H4 (cell line): ENCODE measurements around the gene CBX5. TPM values are rescaled to one million over a fixed set of nuclear protein-coding genes. Genes with fewer than 3 reads are reported as not detected.
A peak's percentile ranks its signal among the peaks of the same experiment; 100 is the strongest.
"Not testable (repeated sequence)": the region's sequence is repeated elsewhere in the genome, so short reads cannot be mapped to it uniquely, and the experiment has no call there.

Experiments used
- DNase-seq: peaks from one replicate; pipeline ENCODE4 v3.0.0-alpha.2; 2015; ENCODE audit warnings: low spot score
- total RNA-seq: library from RNA; depleted of rRNA; stranded (reverse); fragments of >200 nt; shearing (Covaris generic); gene quantifications from 2 replicates; pipeline ENCODE4 v1.2.3, GENCODE V29; 2014; rRNA removed

Gene CBX5
- total RNA-seq, 1 experiment from 2014 or later, result 45.4 TPM

DNA sequence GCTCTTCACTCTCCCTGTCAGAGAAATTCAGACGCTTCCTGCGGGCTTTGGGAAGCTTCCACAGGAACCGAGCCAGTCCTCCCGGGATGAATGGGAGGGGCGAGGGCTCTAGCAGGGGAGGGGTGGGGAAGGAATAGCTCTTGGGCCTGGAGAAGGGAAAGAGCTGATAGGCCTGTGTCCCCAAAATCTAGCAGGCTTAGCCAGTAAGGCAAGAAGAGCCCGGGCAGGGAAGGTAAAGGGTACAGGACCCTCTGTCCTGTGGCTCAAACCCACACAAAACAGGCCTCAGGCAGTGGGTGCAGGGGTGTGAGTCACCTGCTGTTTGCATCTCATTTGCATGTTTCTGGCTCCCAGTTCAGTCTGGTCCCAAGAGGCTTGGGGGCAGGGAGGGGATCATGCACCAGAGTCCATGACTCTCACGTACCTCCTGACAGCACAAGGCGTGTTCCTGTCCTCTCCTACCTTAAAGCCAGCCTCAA lies 82.5 kb downstream of the CBX5 start:
- no peak for DNase-seq

DNA sequence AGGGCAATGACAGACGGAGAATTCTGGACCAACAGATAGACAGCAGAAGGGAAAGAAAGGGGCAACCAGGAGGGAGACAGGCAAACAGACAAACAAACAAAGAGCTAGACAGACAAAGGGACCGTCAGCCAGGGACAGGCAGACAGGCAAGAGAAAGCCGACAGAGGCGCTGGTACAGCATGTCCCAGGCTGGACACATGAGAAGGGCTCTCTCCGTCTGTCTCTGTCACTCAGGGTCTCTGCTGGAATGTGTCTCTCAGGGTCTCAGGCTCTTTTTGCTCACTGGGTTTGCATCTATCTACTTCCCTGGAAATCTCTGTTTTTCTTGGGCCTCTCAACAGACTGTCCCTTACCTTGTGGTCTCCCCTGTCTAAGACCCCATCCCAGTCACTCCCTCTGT lies 82.9 kb downstream of the CBX5 start:
- DNase-seq, result no peak

DNA sequence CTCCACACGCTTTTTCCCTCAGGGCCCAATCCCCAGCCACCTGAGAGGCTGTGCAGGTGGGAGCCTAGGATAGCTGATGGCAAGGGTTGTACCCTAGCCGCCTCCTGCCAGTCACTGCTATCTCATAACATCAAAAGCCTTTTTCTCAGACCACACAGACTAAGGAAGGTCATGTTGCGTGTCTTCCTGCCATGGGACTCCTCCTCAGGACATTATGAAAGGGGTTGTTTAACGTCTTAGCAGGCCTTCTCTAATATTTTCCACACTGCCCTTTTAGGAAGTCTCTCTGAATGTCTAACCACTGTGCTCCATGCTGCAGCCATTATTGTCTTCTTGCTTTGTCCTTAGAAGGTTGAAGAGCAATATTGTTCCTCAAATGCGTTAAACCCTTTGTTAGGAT lies 83.5 kb downstream of the CBX5 start:
- DNase-seq, result no peak

DNA sequence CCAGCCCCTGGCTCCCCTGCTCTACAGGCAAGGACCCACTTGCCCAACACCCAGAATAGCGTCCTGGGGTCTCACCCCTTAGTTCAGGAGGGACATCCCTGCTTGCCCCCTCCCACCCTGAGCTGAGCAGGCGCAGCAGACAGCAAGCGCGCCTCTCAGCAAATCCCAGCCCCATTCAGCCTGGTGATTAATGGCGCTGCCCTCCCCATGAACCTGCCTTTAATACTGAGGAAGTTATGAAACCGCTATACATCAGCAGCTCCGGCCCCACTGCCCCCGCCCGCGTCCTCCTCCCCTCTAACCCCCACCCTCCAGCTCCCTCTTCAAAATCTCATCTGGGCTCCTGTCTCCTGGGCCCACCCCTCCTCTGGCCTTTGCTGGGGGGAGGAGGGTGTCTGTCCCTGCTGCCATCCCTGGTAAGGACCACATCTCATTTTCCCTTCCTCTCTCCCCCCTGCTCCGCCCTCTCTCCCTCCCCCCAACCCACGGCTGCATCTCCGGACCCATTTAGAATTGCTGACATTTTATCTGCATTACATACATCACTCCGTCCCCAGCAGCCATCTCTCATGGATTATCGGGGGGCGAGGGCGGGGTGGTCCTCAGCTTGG lies 84.1 kb downstream of the CBX5 start:
- DNase-seq, result peak; percentile 62

DNA sequence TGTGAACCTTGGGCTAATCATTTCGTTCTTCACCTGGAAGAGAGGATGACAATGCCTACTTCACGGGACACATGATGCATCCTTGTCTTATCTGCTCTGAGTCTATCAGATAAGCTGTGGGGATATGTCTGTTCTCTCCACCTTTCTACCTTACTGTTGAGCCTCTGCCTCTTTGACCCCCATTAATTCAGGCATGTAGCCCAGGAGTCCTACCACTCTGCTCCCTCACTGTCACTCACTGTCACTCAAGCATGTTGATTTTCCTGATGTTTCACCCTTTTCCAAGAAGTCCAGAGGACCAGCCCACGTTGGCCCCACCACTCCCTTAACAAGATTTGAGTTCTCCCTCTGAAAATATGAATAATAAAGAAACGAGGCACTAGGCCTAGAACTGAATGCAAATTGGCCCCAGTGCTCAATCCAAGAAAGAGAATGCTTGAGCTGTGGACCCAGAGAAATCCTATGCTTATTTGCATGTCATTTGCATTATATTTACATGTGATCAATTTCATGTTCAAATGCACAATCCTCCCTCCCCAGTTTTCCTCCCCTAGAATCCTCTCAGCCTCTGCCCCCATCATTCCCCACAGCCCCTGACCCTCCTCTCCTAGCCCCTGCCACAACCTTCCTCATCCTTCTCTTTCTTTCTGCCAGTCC lies 84.7 kb downstream of the CBX5 start:
- DNase-seq, result no peak

DNA sequence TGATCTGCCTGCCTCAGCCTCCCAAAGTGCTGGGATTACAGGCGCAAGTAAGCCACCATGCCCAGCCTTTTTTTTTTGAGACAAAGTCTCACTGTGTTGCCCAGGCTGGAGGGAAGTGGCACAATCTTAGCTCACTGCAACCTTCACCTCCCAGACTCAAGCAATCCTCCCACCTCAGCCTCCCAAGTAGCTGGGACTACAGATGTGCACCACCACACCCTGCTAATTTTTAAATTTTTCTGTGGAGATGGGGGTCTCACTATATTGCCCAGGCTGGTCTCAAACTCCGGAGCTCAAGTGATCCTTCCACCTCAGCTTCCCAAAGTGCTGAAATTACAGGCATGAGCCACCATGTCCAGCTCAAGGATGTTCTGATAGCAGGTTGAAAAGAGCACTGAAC lies 85.3 kb downstream of the CBX5 start:
- not testable (repeated sequence) for DNase-seq

DNA sequence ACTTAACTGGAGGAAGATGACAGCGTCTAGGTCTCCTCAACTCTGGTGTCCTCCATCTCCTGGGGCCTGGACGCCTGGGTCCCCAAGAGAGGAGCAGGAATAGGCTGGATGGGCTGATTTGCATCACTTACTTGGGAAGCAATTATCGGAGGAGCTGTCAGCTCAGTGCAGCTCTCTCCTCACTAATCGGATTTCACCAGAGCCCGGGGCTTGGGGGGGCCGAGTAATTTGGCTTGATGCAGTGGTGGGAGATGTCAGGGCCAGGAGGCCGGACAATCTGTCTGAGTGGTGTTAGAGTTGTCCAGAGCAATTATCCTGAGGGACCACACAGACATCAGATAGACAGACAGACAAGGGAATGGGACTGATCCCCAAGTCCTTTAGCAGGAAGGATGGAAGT lies 86.5 kb downstream of the CBX5 start:
- DNase-seq, result no peak

DNA sequence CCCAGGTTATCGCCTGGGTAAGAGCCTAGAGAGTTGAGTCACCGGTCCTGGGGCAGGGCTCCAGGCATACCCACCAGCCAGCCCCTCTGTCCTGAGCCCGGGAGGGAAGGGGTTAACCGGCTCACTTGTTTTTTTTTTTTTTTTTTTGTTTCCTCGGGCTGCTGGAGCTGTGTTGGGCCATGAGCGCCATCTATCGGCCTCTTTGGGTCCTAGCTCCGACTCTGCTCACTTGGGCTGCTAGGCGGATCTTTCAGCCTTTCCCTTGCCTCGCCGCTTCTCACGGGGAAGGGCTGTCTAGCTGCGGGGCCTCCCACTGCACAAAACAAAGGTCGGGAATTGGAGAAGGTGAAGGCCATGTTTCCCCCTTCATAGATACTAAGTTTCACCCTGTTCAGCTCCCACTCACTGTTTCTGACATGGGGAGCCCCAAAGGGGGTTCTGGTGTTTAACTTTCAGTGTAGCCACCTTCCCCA lies 88.3 kb downstream of the CBX5 start:
- DNase-seq, result peak; percentile 67

DNA sequence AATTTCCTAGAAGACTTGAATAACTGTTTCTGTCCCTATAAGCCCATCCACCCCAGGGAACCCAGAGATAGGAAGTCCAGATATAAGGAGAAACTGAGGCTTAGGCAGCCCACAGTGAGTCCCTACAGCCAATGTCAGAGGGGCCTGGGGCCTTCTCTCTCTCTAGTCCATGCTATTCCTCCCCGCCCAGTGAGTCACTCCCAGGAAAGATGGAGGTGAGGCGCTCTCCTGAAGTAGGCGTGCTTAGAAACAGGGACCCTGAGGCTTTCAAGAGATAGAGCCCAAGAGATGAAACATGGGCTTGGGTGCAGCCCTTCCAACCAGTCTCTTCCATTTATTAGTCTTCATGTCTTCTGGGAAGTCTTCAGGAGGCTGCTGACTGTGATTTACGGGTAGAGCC lies 88.8 kb downstream of the CBX5 start:
- no peak for DNase-seq

DNA sequence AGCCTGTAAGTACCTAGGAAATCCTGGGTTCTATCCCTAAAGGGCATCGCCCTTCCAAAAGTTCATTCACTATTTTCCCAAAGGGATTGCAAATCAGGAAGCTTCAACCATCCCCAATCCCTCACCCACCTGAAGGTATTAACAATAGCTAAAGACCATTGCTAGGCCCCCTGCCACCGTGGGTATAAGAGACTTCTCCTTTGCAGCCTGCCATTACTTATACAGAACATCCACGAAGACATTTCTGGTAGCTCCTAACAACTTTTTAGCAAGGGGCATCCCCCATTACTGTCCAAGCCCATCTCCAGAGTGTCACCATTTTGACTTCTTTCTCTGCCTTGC lies 90.8 kb downstream of the CBX5 start:
- no peak for DNase-seq

DNA sequence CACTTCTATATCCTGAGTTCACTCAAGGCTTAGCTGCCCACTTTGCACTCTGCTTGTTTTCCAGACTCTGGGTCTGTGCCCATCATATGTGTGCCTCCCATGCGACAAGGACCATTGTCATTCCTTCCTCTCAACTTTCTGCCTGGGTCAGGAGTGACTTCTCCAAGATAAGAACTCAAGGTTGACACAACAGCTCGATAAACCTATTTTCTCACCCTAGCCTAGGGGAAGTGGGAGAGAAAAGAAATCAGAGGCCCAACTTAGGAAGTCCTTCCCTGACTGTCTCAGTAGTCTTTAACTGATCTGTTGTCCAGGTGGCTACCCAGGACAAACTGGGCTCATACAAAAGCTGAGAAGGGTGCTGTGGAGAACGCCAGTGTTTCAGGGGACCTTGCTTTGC lies 92.8 kb downstream of the CBX5 start:
- no peak for DNase-seq

DNA sequence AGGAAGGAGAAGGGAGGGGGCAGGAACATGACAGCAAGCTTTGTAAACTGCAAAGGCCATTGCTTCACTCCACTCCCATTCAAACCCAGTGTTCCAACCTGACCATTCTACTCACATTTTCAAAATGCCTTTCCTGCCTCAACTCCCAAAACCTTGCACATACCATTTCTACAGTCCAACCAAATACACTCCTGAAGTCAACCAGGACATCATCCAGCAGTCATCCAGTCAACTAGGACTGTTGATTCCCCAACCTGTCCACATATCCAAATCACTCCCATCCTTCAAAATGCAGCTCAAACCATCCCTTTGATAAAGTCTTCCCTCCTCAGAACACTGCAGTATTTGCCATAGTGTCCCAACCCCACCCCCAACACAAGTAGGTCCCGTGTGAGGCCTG lies 94.0 kb downstream of the CBX5 start:
- DNase-seq, result no peak

DNA sequence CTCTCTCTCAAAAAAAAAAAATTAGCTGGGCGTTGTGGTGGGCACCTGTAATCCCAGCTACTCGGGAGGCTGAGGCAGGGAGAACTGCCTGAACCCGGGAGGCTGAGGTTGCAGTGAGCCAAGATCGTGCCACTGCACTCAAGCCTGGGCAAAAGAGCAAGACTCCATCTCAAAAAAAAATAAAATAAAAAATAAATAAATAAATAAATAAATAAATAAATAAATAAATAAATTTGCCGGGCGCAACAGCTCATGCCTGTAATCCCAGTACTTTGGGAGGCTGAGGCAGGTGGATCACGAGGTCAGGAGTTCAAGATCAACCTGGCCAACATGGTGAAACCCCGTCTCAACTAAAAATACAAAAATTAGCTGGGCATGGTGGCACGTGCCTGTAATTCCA lies 94.6 kb downstream of the CBX5 start:
- not testable (repeated sequence) for DNase-seq

DNA sequence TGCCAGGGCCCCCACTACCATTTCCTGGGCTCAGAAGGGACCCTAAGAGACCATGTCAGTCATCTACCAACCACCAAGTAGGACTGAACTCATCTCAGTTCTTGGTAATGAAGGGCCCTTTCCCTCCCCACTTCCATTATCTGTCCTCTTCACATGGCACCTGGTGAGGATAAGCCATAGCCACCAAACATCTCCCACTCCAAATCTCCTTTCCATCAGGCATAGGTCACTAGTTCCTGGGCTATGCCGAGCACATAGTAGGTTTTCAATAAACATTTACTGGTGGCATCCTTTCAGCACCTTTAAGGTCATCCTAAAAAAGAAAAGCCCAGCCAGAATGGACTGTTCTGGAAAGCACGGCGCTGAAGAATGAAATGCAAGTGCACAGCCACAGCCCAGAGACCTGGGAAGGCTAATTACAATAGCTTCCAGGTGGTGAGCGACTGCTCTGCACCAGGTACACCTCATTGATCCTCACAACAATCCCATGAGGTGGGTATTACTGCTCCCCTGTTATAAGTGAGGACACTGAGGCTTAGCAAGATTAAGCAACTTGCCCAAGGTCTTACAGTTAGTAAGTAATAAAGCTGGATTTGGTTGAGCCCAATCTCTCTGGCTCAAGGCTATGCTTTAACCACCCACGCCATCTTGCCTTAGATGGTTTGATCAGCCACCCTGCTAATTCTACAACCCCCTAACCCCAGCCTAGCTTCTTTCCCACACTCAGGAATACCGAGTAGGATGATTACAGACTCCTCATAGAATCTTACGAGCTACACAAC lies 95.7 kb downstream of the CBX5 start:
- DNase-seq, result no peak

DNA sequence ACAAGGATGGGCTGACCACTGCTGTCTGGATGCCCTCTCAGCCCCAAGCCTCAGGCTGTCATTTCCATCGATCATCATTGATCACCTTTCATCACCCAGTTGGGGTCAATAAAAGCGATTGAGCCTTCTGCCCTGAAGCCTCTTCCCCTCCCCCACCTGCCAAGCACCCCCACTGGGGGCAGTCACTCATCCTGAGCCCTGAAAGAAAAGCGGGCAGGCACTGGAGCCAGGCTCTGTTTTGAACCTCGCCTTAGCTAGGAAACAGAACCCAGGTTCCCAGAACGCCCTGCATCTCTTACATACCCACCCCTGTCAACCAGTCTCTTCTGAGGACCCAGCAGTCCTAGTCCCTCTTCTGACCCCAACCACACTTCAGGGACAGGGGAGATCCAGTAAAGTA lies 96.9 kb downstream of the CBX5 start:
- no peak for DNase-seq

DNA sequence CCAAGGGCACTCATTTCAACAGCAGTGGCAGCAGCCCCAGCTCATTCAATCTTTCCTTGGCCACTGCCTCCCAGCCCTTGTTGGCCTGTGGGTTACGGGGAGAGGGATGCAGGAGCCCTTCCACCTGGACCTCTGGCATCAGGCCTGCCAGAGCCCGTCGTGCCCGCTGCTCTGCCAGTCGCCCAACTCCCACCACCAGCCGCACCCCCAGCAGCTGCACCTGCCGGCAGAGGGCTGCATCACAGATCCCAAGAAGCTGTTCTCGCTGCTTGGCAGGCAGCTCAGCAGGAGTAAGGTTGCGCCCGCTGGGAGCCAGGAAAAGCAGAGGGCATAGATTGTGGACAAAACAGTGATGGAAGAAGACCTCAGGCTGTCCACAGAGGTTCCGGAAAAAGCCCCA lies 97.8 kb downstream of the CBX5 start:
- DNase-seq, result no peak

Other genes starting within 250 kb of the CBX5 start
- not detected in 2 replicates for gene HOXC5, start 247.1 kb downstream of the CBX5 start, total RNA-seq
- gene HOXC4, start 226.3 kb downstream of the CBX5 start, total RNA-seq, result 0.37 and 1.9 TPM in 2 replicates
- 28.1 and 33.8 TPM in 2 replicates for gene SMUG1, start 91.1 kb downstream of the CBX5 start, total RNA-seq
- gene HNRNPA1, start 604 bp upstream of the CBX5 start, total RNA-seq, result 443 and 634 TPM in 2 replicates
- 0.89 and 1.2 TPM in 2 replicates for gene NFE2, start 20.9 kb upstream of the CBX5 start, total RNA-seq
- 155 and 212 TPM in 2 replicates for gene COPZ1, start 45.0 kb upstream of the CBX5 start, total RNA-seq
- gene GPR84, start 84.4 kb upstream of the CBX5 start, total RNA-seq, result not detected in 2 replicates
- gene ZNF385A, start 104.6 kb upstream of the CBX5 start, total RNA-seq, result 2.3 and 5.3 TPM in 2 replicates
- 86.7 and 89.4 TPM in 2 replicates for gene ITGA5, start 139.1 kb upstream of the CBX5 start, total RNA-seq
- not detected in 2 replicates for gene GTSF1, start 193.5 kb upstream of the CBX5 start, total RNA-seq
- gene NCKAP1L, start 217.6 kb upstream of the CBX5 start, total RNA-seq, result under 0.01 TPM in 1 of 2 replicates, not detected in the other